Activated CD8-positive, alpha-beta memory T cell treated with anti-CD3 and anti-CD28 coated beads, Interleukin-2, amount 50 U/mL, for 48 hours (primary cell): ENCODE results near the gene LPCAT3.

Source experiments
- DNase-seq: peaks from one replicate; pipeline ENCODE4 v3.0.0-alpha.2; 2020

The LPCAT3 gene

DNA sequence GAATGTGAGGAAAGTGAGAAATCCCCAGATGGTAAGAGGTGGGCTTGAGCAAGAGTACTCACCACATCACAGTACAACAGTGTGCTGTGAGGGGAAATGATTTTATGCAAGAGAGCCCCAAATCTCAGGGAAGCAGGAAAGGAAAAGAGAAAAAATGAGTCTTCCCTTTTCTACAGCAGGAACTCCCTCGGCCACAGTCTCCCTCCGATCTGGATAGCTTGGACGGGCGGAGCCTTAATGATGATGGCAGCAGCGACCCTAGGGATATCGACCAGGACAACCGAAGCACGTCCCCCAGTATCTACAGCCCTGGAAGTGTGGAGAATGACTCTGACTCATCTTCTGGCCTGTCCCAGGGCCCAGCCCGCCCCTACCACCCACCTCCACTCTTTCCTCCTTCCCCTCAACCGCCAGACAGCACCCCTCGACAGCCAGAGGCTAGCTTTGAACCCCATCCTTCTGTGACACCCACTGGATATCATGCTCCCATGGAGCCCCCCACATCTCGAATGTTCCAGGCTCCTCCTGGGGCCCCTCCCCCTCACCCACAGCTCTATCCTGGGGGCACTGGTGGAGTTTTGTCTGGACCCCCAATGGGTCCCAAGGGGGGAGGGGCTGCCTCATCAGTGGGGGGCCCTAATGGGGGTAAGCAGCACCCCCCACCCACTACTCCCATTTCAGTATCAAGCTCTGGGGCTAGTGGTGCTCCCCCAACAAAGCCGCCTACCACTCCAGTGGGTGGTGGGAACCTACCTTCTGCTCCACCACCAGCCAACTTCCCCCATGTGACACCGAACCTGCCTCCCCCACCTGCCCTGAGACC is 82.7 kb downstream of the LPCAT3 start:
- no peak for DNase-seq

DNA sequence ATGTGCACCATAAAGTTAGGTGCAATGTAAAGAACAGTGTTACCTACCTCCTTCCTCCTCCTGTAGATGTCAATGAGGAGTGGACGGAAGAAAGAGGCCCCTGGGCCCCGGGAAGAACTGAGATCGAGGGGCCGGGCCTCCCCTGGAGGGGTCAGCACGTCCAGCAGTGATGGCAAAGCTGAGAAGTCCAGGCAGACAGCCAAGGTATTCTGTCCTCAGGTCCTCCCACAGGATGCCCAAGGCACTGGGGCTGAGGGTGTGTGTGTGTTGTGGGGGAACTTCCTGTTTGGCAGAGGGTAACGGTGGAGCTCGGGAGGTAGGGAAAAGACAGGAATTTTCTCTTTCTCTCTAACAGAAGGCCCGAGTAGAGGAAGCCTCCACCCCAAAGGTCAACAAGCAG is 84.2 kb downstream of the LPCAT3 start:
- no peak for DNase-seq

DNA sequence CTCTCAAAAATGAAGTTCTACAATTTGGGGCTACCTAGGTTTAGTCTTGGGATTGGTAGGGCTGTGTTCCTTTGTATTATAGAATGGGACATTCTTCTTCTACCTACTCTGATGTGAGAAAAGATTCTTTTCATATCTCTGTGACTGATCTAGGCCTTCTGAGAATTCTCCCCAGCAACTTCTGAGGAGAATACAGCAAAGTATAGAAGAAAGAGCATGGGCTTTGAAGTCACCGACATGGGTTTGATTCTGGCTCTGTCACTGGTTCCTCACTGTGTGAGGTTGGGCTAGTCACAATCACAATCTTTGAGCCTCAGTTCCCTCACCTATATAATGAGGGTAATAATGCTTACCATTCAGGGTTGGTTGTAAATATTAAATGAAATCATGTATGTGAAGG is 85.5 kb downstream of the LPCAT3 start:
- DNase-seq: no peak

DNA sequence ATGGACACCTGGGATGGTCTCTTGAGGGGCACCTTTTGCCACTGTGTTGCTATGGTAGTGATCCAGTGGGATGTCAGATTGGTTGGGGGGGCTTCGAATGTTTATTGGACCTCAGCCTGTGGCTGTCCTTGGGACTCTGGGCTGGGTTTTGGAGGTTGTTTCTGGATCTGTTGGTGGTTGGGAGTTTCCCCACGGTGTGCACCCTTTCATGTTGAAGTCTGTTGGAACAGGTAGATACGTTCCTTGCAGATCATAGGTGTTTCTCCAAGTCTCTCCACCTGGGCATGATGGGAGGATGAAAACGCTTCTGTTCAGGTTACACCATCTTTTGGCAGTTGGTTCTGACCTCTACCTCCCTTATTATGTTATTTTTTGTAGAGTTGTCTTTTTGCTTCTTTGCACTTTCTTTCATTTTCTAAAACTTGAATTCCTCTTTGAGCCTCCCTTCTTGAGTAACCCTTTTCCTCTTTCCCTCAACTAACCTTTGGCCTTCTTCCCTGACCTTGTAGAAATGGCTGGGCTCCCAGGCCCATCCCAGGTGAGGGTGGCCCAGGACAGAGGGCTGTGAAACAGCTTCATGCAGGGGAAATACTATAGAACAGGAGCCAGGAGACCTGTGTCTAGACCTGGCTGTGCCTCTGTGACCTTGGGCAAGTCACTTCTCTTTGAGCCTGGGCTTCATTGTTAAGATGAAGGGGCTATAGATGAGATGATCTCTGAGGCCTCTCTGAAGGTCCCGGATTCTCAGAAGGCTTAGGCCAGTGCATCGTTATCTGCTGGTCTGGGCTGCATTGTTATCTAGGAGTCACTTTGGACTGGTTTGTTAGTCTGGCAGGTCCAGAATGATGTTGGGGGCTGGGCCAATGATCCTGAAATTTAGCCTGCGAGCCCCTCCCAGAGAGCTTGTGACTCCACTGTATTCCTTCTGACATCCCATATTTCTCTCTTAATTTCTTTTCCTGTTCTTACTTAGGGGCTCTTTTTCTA is 88.5 kb downstream of the LPCAT3 start:
- no peak for DNase-seq

DNA sequence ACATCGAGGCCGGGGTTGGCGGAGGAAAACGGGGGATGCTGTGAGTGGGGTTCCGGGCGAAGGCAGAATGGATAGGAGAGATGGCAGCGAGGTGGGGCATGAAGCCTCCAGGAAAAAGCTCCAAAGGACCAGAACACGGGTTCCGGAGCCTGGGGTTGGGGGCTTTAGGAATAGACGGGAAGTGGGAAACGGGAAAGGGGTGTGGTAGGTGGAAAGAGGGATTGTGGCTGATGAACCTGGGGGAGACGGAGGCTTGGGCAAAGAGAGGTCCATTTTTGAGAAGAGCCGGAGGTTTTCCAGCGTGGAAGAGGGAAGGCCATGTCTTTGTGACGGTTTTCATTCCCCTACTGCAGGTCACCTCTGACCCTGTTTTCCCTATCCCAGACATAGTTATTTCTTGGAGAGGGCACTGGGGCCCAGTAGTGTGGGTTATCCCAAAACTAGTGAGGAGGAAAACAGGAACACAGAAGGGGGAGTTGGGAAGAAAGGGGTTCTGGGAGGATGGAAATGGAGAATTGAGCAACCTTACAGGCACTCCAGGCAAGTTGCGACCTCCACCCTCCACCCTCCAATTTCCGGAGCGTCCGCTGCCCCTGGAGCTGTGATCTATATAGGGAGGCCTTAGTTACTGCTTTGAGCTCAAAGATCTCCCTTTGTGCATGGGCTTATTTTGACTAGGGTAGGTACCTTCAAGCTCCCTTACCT is 89.4 kb downstream of the LPCAT3 start:
- DNase-seq: no peak

DNA sequence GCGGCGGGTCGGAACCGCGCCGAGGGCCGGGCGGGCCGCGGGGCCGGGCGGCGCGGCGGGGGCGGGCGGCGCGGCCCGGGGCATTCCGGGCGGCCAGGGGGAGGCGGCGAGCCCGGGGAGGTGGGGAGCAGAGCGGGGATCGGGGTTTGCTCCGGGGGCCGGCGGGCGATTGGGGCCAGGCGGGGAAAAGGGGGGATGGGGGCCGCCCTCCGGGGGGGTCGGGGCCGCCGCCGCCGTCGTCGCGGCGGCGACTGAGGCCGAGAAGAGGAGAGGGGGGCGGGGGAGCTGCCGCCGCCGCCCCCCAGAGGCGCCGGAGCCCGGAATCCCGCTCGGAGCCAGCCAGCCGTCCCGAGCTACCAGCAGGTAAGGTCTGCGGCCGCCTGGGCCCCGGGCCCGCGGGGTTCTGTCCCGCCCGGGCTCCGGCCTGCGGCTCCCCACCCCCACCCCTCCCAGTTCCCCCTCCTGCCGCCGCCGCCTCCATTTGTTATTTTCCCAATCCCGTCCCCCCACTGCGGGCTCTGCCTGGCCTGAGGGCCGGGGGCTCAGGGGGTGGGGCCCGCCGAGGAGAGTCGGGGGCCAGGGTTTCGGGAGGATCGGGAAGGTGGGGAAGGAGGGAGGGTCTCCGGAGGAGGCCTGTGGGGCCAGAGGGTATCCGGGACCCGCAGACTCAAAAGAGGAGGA is 90.1 kb downstream of the LPCAT3 start:
- no peak for DNase-seq

DNA sequence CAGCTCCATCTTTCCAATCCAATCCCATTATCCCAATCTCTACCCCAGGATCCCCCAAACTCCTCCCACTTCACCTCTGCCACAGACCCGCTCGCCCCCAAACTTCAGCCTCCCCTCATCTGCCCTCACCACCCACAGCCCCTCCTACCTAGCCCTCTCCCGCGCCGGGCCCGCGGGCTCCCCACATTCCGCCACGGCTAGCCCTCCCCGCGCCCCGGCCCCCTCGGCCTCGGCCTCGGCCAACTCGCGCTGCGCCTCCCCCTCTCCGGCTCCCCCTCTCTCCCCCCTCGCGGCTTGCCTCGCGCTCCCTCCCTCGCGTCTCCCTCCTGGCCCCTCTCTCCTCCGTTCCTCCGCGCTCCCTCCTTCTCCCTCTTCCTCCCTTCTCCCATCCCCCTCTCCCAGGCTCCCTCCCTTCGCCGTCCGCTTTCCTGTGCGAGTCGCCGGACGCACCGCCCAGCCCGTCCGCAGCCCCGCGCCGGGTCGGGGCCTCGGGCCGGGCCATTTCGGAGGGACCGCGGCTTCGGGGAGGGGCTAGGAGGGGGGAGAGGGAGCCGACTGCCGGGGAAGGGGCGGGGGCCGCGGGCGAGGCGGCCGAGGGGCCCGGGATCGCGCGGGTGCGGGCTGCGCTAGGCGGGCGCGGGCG is 90.8 kb downstream of the LPCAT3 start, which contains the start of gene ATN1:
TSS of gene ATN1 (plus strand) at position 581 of the 643 bp plus-strand sequence. CDS start 6,043 bp downstream, outside the sequence.
- no peak for DNase-seq
